Gastrocnemius medialis (tissue), 4 donors: ENCODE measurements around the gene MLF1. TPM values are rescaled to one million over a fixed set of nuclear protein-coding genes. Genes with fewer than 3 reads are reported as not detected.

Experiments used
- ATAC-seq, 2 donors: fragments of 150-250 bp; one replicate each; pipeline ENCODE4 v1.9.1; 2016
- DNase-seq, 2 donors: peaks; one replicate each; pipeline ENCODE4 v3.0.0-alpha.2; 2019
- H3K27ac ChIP-seq, 4 donors: fragments of 200-600 bp; sonication (generic); 1 replicate in 1 of 4; 2 replicates in 3 of 4; pipeline ENCODE4 v1.5.1; 2016 to 2018; ENCODE audit warnings: mild to moderate bottlenecking in 2 of 4, moderate library complexity in 1 of 4
- H3K27me3 ChIP-seq, 3 donors: fragments of 200-600 bp; sonication (generic) in 2 of 3; 1 replicate in 1 of 3; 2 replicates in 2 of 3; pipeline versions ENCODE4 v1.5.1 to v1.6.0; 2016 to 2019; ENCODE audit warnings: mild to moderate bottlenecking in 1 of 3, moderate library complexity in 1 of 3
- H3K36me3 ChIP-seq, 2 donors: fragments of 200-600 bp; sonication (generic) in 1 of 2; one replicate each; pipeline ENCODE4 v1.5.1; 2017 to 2018
- H3K4me1 ChIP-seq, 2 donors: fragments of 200-600 bp; sonication (generic) in 1 of 2; one replicate each; pipeline ENCODE4 v1.5.1; 2016 to 2017; ENCODE audit warnings: mild to moderate bottlenecking in 2 of 2
- H3K4me3 ChIP-seq, 4 donors: fragments of 200-600 bp; sonication (generic) in 3 of 4; 1 replicate in 1 of 4; 2 replicates in 3 of 4; pipeline ENCODE4 v1.5.1; 2016 to 2019; ENCODE audit warnings: mild to moderate bottlenecking in 2 of 4
- H3K9me3 ChIP-seq, 3 donors: fragments of 200-600 bp; sonication (generic) in 2 of 3; 1 replicate in 1 of 3; 2 replicates in 2 of 3; pipeline ENCODE4 v1.5.1; 2016 to 2019
- POLR2A ChIP-seq, 2 donors: fragments of 450-650 bp; IDR thresholded peaks; one replicate each; pipeline ENCODE4 v1.6.1; 2017; ENCODE audit warnings: antibody characterized with exemption in 2 of 2, mild to moderate bottlenecking in 2 of 2, moderate library complexity in 2 of 2
- in situ Hi-C, 4 donors: fragments of 200-750 bp; cut with MboI; loops; one replicate each; pipeline versions ENCODE4 v1.15.0 to v1.8.0; 2017; ENCODE audit warnings: low sequenced_read_pairs in 4 of 4
- intact Hi-C: fragments of 100-400 bp; cut with DNase I; formaldehyde crosslinking; loops from one replicate; pipeline ENCODE4 v1.15.1; 2023; ENCODE audit warnings: low total_unique reads
- total RNA-seq, 4 donors: library from RNA; depleted of rRNA; stranded (reverse); fragments of >200 nt; gene quantifications; one replicate each; pipeline versions ENCODE4 v1.1.0 to v1.2.3, GENCODE V29; 2016
- TF ChIP-seq, protein P1 (sequence below), 5 experiments: fragments of 450-650 bp in 3 of 5; fragments of 200-600 bp in 2 of 5; sonication (generic) in 2 of 5; IDR thresholded peaks in 4 of 5; conservative IDR thresholded peaks in 1 of 5; 1 replicate in 4 of 5; 2 replicates in 1 of 5; pipeline ENCODE4 v1.5.1; 2016 to 2019; ENCODE audit warnings: antibody characterized with exemption in 5 of 5, mild to moderate bottlenecking in 3 of 5, moderate library complexity in 3 of 5

MLF1 gene
- total RNA-seq, 4 donors from 2014 or later, result 18.4 to 40.8 (median 24.0) TPM

DNA sequence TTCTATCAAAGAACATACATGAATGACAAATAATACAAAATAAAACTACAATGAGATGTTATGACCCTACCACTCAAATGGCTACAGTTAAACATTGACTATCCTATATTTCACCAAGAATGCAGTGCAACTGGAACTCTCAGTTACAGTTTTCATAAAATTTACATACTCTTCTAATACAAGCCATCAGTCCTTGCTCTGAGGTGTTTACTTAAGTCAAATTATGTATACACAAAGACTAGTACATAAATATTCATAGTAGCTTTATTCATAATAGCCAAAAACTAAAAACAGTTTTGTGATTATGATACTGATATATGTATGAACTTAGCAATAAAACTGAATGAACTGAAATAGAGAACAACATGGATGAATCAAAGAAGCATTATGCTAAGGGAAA lies 19.2 kb downstream of the MLF1 start:
- Histone ChIP-seq H3K27ac (no peak overlapping the region), H3K4me3 (no peak overlapping the region), H3K36me3 (no peaks in the 10 kb centered on the region), H3K27me3 (no peaks in the 10 kb centered on the region), H3K9me3 (no peaks in the 10 kb centered on the region), H3K4me1 (no peaks in the 10 kb centered on the region)
- intact Hi-C loops (no loop called here), in situ Hi-C loops (no loop called here)
- no peak for DNase-seq
- TF ChIP-seq, protein P1, sequence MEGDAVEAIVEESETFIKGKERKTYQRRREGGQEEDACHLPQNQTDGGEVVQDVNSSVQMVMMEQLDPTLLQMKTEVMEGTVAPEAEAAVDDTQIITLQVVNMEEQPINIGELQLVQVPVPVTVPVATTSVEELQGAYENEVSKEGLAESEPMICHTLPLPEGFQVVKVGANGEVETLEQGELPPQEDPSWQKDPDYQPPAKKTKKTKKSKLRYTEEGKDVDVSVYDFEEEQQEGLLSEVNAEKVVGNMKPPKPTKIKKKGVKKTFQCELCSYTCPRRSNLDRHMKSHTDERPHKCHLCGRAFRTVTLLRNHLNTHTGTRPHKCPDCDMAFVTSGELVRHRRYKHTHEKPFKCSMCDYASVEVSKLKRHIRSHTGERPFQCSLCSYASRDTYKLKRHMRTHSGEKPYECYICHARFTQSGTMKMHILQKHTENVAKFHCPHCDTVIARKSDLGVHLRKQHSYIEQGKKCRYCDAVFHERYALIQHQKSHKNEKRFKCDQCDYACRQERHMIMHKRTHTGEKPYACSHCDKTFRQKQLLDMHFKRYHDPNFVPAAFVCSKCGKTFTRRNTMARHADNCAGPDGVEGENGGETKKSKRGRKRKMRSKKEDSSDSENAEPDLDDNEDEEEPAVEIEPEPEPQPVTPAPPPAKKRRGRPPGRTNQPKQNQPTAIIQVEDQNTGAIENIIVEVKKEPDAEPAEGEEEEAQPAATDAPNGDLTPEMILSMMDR (IDR thresholded peaks at IDR 0.05 in 4 of 5, conservative IDR thresholded peaks at IDR 0.05 in 1 of 5), result no peak
- TF ChIP-seq POLR2A (IDR thresholded peaks at IDR 0.05), result no peak
- no peak for ATAC-seq

DNA sequence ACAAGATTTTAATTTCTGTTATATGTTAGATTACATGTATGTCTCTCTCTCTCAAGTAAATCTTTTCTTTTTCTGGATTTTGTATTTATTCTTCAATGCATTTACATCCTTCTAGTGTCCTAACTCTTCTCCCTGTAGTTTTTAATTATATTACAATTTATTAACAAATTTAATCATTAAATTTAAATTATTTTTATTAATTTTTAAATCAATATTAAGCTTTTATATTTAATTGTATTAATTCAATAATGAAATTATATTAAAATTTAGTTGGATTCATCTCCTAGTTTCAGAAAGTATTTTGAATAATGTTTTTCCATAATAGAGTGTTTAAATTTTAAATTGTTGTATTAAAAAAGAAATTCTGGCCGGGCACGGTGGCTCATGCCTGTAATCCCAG lies 29.8 kb downstream of the MLF1 start:
- DNase-seq, result no peak
- no peak overlapping the region for H3K27ac ChIP-seq
- in situ Hi-C loops, result no loop called here
- TF ChIP-seq POLR2A (IDR thresholded peaks at IDR 0.05), result no peak
- TF ChIP-seq, protein P1 (IDR thresholded peaks at IDR 0.05 in 4 of 5, conservative IDR thresholded peaks at IDR 0.05 in 1 of 5), result no peak
- intact Hi-C loops, result no loop called here
- no peaks in the 10 kb centered on the region for H3K9me3 ChIP-seq
- no peaks in the 10 kb centered on the region for H3K36me3 ChIP-seq
- no peak overlapping the region for H3K4me3 ChIP-seq
- H3K4me1 ChIP-seq, result no peaks in the 10 kb centered on the region
- H3K27me3 ChIP-seq, result no peaks in the 10 kb centered on the region
- ATAC-seq, result no peak

DNA sequence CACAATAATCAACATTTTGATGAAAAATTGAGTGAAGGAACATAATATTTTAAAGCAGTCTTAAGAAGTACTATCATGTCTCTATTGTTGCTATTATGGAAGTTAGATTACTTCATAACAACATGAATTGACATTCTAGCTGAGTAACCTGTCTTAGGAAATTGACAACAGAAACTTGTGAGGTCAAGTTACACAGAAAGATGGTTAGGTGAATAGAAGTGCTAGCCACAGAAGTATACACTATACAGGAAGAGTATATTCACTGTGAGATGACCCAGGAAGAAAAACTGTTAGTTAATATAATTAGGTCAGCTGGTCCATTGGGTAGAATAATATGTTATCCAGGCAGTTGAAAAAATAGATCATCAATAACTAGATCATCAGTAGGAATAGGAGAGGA lies 31.2 kb downstream of the MLF1 start:
- no peak overlapping the region for H3K4me3 ChIP-seq
- DNase-seq (no peak), ATAC-seq (no peak)
- H3K36me3 ChIP-seq, result no peaks in the 10 kb centered on the region
- H3K27me3 ChIP-seq, result no peaks in the 10 kb centered on the region
- no peaks in the 10 kb centered on the region for H3K4me1 ChIP-seq
- no peaks in the 10 kb centered on the region for H3K9me3 ChIP-seq
- no peak overlapping the region for H3K27ac ChIP-seq
- in situ Hi-C loops (no loop called here), intact Hi-C loops (no loop called here)
- TF ChIP-seq POLR2A (IDR thresholded peaks at IDR 0.05), result no peak
- TF ChIP-seq, protein P1 (IDR thresholded peaks at IDR 0.05 in 4 of 5, conservative IDR thresholded peaks at IDR 0.05 in 1 of 5), result no peak

DNA sequence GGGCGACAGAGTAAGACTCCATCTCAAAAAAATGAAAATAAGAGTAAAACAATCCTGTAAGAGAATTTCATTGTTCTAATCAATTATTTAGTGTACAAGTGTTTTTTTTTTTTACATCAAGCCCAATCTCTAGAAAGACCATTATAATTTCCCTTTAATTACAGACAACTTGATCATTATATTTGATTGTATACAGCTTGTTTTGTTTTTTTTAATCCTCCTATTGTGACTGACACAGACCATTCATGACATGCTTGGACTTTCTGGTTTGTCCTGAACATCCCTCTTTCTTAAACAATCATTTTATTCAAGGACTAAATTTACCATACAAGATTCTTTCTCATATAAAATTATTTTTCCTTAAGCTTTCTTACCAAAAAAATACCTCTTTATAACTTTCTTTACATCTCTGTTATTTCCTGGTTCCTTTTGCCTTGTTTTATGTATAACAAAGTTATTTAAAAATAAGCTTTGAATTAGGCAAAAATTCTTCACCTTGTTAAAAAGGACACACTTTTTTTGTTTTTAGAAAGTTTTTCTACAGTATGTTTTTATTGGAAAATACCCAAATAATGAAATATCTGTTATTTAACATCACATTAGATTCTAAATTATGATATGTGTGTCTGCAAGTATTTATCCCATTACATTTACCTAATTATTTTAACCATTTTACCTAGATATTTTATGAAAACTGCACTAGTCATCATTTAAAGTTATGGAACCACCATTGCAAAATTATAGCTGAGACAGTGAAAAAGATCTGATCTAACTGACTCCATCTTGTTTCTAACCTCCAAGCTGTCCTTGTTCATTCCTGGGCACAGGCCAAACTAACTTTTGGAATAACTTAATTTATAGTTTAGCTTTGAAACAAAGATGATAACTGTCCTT lies 47.2 kb downstream of the MLF1 start:
- H3K4me1 ChIP-seq, result no peaks in the 10 kb centered on the region
- intact Hi-C loops, result no loop called here
- no peaks in the 10 kb centered on the region for H3K27me3 ChIP-seq
- no peak for DNase-seq
- H3K4me3 ChIP-seq, result no peak overlapping the region
- no peak for TF ChIP-seq POLR2A (IDR thresholded peaks at IDR 0.05)
- TF ChIP-seq, protein P1 (IDR thresholded peaks at IDR 0.05 in 4 of 5, conservative IDR thresholded peaks at IDR 0.05 in 1 of 5), result no peak
- H3K36me3 ChIP-seq, result no peaks in the 10 kb centered on the region
- in situ Hi-C loops, result no loop called here
- no peak for ATAC-seq
- no peak overlapping the region for H3K27ac ChIP-seq
- no peaks in the 10 kb centered on the region for H3K9me3 ChIP-seq
